ENCODE data around the gene RNF223. TPM values are rescaled to one million over a fixed set of nuclear protein-coding genes. Genes with fewer than 3 reads are reported as not detected.

Gene RNF223
- total and polyA plus RNA-seq, 2 of the 13 experiments (the other 11 are each of a cell fraction or from before 2014, with no cell fraction given) = 0.03 TPM; not detected in 1

GRCh38 chr1:1063945-1064831 is 9.9 kb downstream of the RNF223 start (continued):
- no peak for TF ChIP-seq ZNF331 (CRISPR knock-in tag; IDR thresholded peaks at IDR 0.05)
- peak; percentile 71; the same call in 1 of the 2 replicates for TF ChIP-seq ZNF563 (CRISPR knock-in tag; IDR thresholded peaks at IDR 0.05)
- peak; percentile 86; the same call in 1 of the 2 replicates for TF ChIP-seq ZNF556 (CRISPR knock-in tag; IDR thresholded peaks at IDR 0.05; ENCODE audit: borderline replicate concordance)
- 0 out of 2 replicates have a peak, but pooled peaks have one; percentile 29 for TF ChIP-seq MXD3 (CRISPR knock-in tag; IDR thresholded peaks at IDR 0.05)
- peak; percentile 63 for TF ChIP-seq MAX (IDR thresholded peaks at IDR 0.05)
- TF ChIP-seq ZNF616 (CRISPR knock-in tag; IDR thresholded peaks at IDR 0.05; ENCODE audit: low read depth) = no peak
- no peak for TF ChIP-seq ZIK1 (CRISPR knock-in tag; IDR thresholded peaks at IDR 0.05; ENCODE audit: borderline replicate concordance, low read depth)
- no peak for TF ChIP-seq KLF12 (CRISPR knock-in tag; IDR thresholded peaks at IDR 0.05; ENCODE audit: borderline replicate concordance)
- 0 out of 2 replicates have a peak, but pooled peaks have one; percentile 20 for TF ChIP-seq ATF2 (CRISPR knock-in tag; IDR thresholded peaks at IDR 0.05)
- TF ChIP-seq ZNF12 (CRISPR knock-in tag; IDR thresholded peaks at IDR 0.05) = no peak
- no peak for TF ChIP-seq ZNF225 (CRISPR knock-in tag; IDR thresholded peaks at IDR 0.05)
- no peak; the same call in 1 of the 2 replicates for TF ChIP-seq MLX (CRISPR knock-in tag; IDR thresholded peaks at IDR 0.05)
- no peak for TF ChIP-seq MTERF4 (CRISPR knock-in tag; IDR thresholded peaks at IDR 0.05)
- peak; percentile 34; the same call in 1 of the 2 replicates for TF ChIP-seq ZNF710 (CRISPR knock-in tag; IDR thresholded peaks at IDR 0.05; ENCODE audit: borderline replicate concordance)
- no peak for TF ChIP-seq RFXANK (CRISPR knock-in tag; IDR thresholded peaks at IDR 0.05)
- no peak for TF ChIP-seq PRMT3 (CRISPR knock-in tag; IDR thresholded peaks at IDR 0.05; ENCODE audit: borderline replicate concordance, low read depth)
- TF ChIP-seq ZFP1 (CRISPR knock-in tag; IDR thresholded peaks at IDR 0.05) = no peak
- 0 out of 2 replicates have a peak, but pooled peaks have one; percentile 47 for TF ChIP-seq ZNF44 (CRISPR knock-in tag; IDR thresholded peaks at IDR 0.05)
- no peak for TF ChIP-seq ZNF737 (CRISPR knock-in tag; IDR thresholded peaks at IDR 0.05; ENCODE audit: borderline replicate concordance)
- TF ChIP-seq KAT7 (CRISPR knock-in tag; IDR thresholded peaks at IDR 0.05; ENCODE audit: borderline replicate concordance) = no peak; the same call in 1 of the 2 replicates
- TF ChIP-seq TAF1 (CRISPR knock-in tag; IDR thresholded peaks at IDR 0.05) = peak; percentile 11; the same call in 1 of the 2 replicates
- TF ChIP-seq PATZ1 (CRISPR knock-in tag; IDR thresholded peaks at IDR 0.05) = peak; percentile 78

All from HepG2 (cell line).